Stimulated activated CD8-positive, alpha-beta memory T cell treated with anti-CD3 and anti-CD28 coated beads, Interleukin-12 subunit alpha, Interleukin-12 subunit beta, amount 100 ng/mL, for 1 hour (primary cell): ENCODE results near the gene ANKMY2.
"Not testable (repeated sequence)": the region's sequence is repeated elsewhere in the genome, so short reads cannot be mapped to it uniquely, and the experiment has no call there.

Source experiments
- DNase-seq: peaks from one replicate; pipeline ENCODE4 v3.0.0-alpha.2; 2020; ENCODE audit warnings: low read depth

Gene ANKMY2

DNA sequence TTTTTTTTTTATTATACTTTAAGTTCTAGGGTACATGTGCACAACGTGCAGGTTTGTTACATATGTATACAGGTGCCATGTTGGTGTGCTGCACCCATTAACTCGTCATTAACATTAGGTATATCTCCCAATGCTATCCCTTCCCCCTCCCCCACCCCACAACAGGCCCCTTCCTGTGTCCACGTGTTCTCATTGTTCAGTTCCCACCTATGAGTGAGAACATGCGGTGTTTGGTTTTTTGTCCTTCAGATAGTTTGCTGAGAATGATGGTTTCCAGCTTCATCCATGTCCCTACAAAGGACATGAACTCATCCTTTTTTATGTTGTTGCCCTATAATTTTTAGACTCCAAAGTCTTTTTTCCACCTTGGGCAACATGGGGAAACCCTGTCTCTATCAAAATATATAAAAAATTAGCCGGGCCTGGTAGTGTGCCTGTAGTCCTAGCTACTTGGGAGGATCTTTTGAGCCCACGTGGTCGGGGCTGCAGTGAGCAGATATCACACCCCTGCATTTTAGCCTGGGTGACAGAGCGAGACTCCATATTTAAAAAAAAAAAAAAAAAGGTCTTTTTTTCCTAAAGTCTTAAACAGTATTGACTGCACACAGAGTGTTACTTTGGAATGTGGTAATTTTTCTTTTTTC lies 14.4 kb upstream of the ANKMY2 start:
- DNase-seq, result not testable (repeated sequence)

- no peak for DNase-seq
These were observed 12.2 kb upstream of the ANKMY2 start for GRCh38 chr7:16657656-16658279.

GRCh38 chr7:16656141-16656540 lies 10.6 kb upstream of the ANKMY2 start:
- DNase-seq, result no peak

DNA sequence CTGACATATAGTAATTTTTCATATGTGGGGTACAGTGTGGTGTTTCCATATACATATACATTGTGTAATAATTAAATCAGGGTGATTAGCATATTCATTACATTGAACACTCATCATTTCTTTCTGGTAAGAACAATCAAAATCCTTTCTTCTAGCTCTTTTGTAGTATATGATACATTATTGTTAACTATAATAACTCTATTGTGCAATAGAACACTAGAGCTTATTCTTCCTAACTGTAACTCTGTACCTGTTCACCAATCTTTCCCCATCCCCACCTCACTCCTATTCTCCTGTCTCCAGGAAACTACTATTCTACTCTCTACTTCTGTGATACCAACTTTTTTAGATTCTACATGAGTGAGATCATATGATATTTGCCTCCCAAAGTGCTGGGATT lies 9.8 kb upstream of the ANKMY2 start:
- DNase-seq, result no peak

- DNase-seq, result no peak
These were observed 7.3 kb upstream of the ANKMY2 start for GRCh38 chr7:16652888-16653287.

DNA sequence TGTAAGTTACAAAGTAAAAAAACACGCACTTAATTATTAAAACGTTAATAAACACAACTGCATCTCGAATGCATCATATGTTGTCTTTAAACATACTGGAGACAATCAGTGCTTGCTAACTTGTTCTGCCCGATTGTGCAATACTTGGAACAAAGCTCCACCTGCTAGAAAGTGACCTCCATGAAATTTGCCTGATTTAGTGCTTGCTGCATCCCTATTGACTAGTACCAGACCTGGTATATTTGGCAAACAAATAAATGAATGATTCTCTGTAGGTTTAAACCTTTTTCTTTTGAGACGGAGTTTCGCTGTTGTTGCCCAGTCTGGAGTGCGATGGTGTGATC lies 6.7 kb upstream of the ANKMY2 start:
- DNase-seq, result no peak

- DNase-seq, result no peak
These were observed 6.1 kb upstream of the ANKMY2 start for GRCh38 chr7:16651396-16652239.

GRCh38 chr7:16650266-16650665 lies 4.7 kb upstream of the ANKMY2 start:
- DNase-seq, result no peak

GRCh38 chr7:16649196-16649595 lies 3.6 kb upstream of the ANKMY2 start:
- DNase-seq, result no peak

GRCh38 chr7:16648551-16648950 lies 3.0 kb upstream of the ANKMY2 start:
- DNase-seq, result no peak

DNA sequence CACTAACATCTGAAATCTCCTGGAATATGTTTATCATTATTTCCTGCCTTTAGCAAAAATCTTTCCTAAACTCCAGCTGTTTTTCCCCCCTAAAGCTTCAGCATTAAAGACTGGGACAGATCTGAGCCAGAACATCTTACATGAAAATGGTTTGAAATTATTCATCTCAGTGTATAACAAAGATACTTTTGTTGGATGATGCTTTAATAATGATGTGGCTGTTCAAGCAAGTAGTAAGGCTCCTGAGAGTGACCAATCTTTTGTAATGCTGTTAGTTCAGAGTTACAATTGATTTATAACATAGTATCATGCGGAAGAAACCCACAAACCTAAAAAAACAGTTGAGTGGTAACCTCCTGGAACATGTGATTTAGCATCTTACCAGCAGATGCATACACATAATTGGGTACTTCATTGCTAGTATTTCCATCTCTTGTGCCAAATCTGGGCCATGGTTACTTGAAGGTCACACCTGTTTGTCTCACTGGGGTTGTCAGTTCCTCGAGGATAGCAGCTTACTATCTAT lies 1.9 kb upstream of the ANKMY2 start:
- DNase-seq, result no peak

DNA sequence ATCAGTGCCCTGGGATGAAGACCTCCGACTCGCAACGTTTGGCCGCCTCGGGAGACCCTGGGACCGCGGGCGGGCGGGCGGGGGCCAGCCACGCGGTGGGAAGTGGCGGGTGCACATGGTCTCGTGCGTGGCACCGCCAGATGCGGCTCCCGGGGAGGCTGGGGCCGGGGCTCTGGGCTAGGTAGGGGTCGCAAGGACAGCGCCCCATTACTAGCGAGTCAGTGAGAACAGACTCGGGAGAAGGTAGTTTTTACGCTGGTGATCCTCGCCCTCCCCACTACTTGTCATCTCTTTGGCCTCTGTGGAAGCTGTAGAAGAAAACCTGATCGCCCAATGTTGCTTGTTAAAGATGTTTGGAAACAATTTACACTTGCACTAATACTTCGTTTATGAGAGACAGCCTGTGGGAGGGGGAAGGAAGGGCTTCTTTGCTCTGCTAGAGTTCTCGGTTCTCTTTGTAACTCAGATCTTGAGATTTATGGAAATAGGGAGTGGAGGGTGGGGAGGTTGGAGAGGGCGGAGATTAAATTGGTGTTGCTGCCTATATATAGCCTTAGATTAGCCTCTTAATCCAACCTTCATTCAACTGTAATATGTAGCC lies 1.0 kb upstream of the ANKMY2 start:
- no peak for DNase-seq

GRCh38 chr7:16644636-16645592 lies 640 bp downstream of the ANKMY2 start:
- peak; percentile 22 for DNase-seq

GRCh38 chr7:16644157-16644556 lies 1.4 kb downstream of the ANKMY2 start:
- no peak for DNase-seq

GRCh38 chr7:16638282-16639280 lies 7.0 kb downstream of the ANKMY2 start:
- DNase-seq, result no peak

DNA sequence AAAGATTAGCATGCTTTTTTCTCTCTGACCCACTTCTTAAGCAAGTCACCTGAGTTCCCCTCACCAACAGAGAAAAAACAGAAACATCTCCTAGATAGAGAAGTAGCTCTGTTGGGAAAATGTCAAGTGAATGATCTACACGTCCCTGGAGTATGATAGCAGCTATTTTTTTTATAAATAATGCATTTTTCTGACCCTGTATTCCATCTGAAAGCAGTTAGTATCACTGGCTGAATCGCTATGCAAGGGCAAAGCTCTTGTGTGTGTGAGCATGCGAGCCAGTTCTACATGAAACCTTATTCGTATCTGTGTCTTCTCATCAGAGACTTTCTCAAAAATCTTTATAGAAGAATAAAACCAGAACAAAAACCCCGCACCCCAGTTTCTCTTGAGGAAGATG lies 8.2 kb downstream of the ANKMY2 start:
- no peak for DNase-seq

GRCh38 chr7:16636555-16637101 lies 8.9 kb downstream of the ANKMY2 start:
- DNase-seq, result no peak

GRCh38 chr7:16634271-16634738 lies 11.2 kb downstream of the ANKMY2 start:
- no peak for DNase-seq

DNA sequence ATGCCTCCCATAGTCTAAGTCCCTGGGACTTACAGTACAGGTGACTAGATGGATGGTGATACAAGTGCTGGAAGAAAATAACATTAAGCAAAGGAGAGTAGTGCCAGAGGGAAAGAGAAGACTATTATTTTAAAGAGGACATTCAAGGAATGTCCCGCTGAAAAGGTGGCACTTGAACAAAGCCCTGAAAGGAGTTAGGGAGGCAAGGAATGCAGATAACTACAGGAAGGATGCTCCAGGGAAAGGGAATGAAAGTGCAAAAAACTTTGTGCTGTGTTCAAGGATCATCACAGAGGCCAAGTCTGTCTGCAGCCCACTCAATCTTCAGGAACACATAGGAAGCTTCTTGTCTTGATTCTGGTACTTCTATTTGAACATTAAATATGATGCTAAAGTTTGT lies 14.9 kb downstream of the ANKMY2 start:
- DNase-seq, result no peak

GRCh38 chr7:16627236-16627635 lies 18.3 kb downstream of the ANKMY2 start:
- DNase-seq, result no peak
